ENCODE measurements around the gene APEH. TPM values are rescaled to one million over a fixed set of nuclear protein-coding genes. Genes with fewer than 3 reads are reported as not detected.

Gene APEH
- polyA plus RNA-seq, 1 donor: 84.3 TPM

DNA sequence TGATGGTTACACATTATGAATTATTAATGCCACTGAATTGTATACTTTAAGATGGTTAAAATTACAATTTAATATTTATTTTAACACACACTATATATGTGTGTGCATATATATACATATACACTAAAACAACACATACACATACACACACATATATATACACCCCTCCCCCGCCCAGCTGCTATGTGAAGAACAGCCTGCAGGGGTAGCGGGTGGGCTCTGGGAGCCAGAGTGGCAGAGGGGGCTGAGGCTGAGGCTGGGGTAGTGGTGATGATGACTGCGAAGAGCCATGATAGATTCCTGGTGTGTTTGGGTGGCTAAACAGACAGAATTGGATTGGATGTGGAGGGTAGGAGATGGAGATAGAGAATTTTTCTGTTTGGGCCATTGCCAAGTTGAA is 39.4 kb upstream of the APEH start:
- Histone ChIP-seq H3K4me3 (ENCODE audit: low read length) (no peak overlapping the region), H3K27ac (ENCODE audit: low read length) (no peak overlapping the region), H3K27me3 (ENCODE audit: control insufficient read depth, insufficient read depth, low read length) (no peaks in the 10 kb centered on the region), H3K4me1 (ENCODE audit: control insufficient read depth, insufficient read depth, low read length) (no peaks in the 10 kb centered on the region), H3K9me3 (ENCODE audit: control insufficient read depth, low read depth, low read length) (no peaks in the 10 kb centered on the region), H3K36me3 (ENCODE audit: control insufficient read depth, insufficient read depth, low read length) (no peaks in the 10 kb centered on the region)
- no peak for DNase-seq
- WGBS (ENCODE audit: insufficient coverage, low lambda C conversion rate): no CpG with 5 or more reads among the region's 3 CpGs

- DNase-seq: no peak
- no peaks in the 10 kb centered on the region for H3K36me3 ChIP-seq (ENCODE audit: control insufficient read depth, insufficient read depth, low read length)
- no peak overlapping the region for H3K27ac ChIP-seq (ENCODE audit: low read length)
- H3K27me3 ChIP-seq (ENCODE audit: control insufficient read depth, insufficient read depth, low read length): no peaks in the 10 kb centered on the region
- H3K4me3 ChIP-seq (ENCODE audit: low read length): no peak overlapping the region
- no peaks in the 10 kb centered on the region for H3K9me3 ChIP-seq (ENCODE audit: control insufficient read depth, low read depth, low read length)
- no CpG with 5 or more reads among the region's 7 CpGs for WGBS (ENCODE audit: insufficient coverage, low lambda C conversion rate)
- H3K4me1 ChIP-seq (ENCODE audit: control insufficient read depth, insufficient read depth, low read length): no peaks in the 10 kb centered on the region
Measured at GRCh38 chr3:49636883-49637609, 37.1 kb upstream of the APEH start.

GRCh38 chr3:49638445-49638844 is 35.7 kb upstream of the APEH start:
- no peak overlapping the region for H3K4me3 ChIP-seq (ENCODE audit: low read length)
- no peaks in the 10 kb centered on the region for H3K4me1 ChIP-seq (ENCODE audit: control insufficient read depth, insufficient read depth, low read length)
- no peaks in the 10 kb centered on the region for H3K27me3 ChIP-seq (ENCODE audit: control insufficient read depth, insufficient read depth, low read length)
- DNase-seq: no peak
- WGBS (ENCODE audit: insufficient coverage, low lambda C conversion rate): no CpG with 5 or more reads among the region's 8 CpGs
- no peak overlapping the region for H3K27ac ChIP-seq (ENCODE audit: low read length)
- no peaks in the 10 kb centered on the region for H3K36me3 ChIP-seq (ENCODE audit: control insufficient read depth, insufficient read depth, low read length)
- no peaks in the 10 kb centered on the region for H3K9me3 ChIP-seq (ENCODE audit: control insufficient read depth, low read depth, low read length)

DNA sequence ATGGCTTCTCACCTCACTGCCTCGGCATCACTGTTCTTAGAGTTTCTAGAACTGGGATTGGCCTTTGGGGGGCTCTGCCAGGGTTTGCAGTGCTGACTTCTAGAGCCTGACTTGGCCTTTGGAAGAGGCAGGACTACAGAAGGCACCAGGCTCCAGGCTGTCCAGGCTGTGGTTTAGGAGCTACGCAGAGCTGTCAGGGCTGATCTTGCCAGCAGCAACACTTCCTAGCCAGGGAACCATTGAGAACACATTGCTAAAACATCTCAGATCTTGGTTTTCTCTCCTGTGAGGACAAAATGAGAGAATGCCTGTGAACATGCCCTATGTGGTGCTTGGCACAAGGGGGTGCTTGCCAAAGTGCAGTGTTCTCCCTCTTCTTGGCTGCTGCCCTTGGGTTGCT is 34.6 kb upstream of the APEH start:
- Histone ChIP-seq H3K27ac (ENCODE audit: low read length) (no peak overlapping the region), H3K4me3 (ENCODE audit: low read length) (no peak overlapping the region), H3K36me3 (ENCODE audit: control insufficient read depth, insufficient read depth, low read length) (no peaks in the 10 kb centered on the region), H3K9me3 (ENCODE audit: control insufficient read depth, low read depth, low read length) (no peaks in the 10 kb centered on the region), H3K4me1 (ENCODE audit: control insufficient read depth, insufficient read depth, low read length) (no peaks in the 10 kb centered on the region), H3K27me3 (ENCODE audit: control insufficient read depth, insufficient read depth, low read length) (no peaks in the 10 kb centered on the region)
- no CpG with 5 or more reads among the region's 2 CpGs for WGBS (ENCODE audit: insufficient coverage, low lambda C conversion rate)
- DNase-seq: no peak

DNA sequence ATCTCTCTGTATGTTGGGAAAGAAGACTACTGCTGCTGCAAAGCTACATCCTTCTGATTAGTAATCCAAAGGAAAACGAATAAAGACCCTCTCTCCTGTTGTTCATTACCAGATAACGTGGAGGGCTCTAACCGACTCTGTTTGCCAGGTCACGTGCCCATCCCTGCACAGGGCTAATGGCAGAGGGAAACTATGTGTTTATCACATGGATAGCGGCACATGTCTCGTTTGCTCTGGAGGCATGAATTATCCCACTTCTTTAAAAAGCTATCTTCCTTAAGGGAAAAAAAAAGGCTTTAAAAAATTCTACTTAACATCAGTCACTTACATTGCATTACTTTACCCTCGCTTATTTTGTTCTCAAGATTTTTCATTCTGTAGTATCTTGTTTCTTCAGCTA is 32.9 kb upstream of the APEH start:
- Histone ChIP-seq H3K9me3 (ENCODE audit: control insufficient read depth, low read depth, low read length) (no peaks in the 10 kb centered on the region), H3K27me3 (ENCODE audit: control insufficient read depth, insufficient read depth, low read length) (no peaks in the 10 kb centered on the region), H3K4me3 (ENCODE audit: low read length) (no peak overlapping the region), H3K36me3 (ENCODE audit: control insufficient read depth, insufficient read depth, low read length) (no peaks in the 10 kb centered on the region), H3K4me1 (ENCODE audit: control insufficient read depth, insufficient read depth, low read length) (no peaks in the 10 kb centered on the region), H3K27ac (ENCODE audit: low read length) (no peak overlapping the region)
- WGBS (ENCODE audit: insufficient coverage, low lambda C conversion rate): 20% methylated on average over 2 of the region's 7 CpGs
- no peak for DNase-seq

DNA sequence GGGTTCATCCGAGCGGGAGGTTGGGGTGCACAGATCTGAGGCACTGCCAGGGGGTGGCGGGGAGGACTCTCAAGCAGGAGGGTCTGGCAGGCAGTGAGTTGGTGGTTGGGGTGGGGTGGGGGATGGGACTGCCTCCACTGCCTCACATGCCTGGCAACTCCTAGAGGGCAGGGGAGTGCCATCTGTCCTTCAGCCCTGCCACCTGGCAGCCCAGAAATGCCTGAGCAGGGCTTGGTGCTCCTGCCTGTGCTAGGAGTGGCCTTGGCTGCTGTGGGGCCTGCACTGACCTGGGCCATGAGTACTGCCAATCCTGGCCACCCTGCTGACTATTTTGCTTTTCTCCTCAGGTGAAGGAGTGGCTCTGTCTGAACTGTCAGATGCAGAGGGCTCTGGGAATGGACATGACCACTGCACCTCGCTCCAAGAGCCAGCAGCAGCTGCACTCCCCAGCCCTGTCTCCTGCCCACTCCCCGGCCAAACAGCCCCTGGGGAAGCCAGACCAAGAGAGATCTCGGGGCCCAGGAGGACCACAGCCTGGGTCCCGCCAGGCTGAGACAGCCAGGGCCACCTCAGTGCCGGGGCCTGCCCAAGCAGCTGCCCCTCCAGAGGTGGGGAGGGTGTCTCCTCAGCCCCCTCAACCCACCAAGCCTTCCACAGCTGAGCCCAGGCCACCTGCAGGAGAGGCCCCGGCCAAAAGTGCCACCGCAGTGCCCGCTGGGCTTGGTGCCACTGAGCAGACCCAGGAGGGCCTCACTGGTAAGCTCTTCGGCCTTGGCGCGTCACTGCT is 32.0 kb upstream of the APEH start:
- no peaks in the 10 kb centered on the region for H3K9me3 ChIP-seq (ENCODE audit: control insufficient read depth, low read depth, low read length)
- no peaks in the 10 kb centered on the region for H3K4me1 ChIP-seq (ENCODE audit: control insufficient read depth, insufficient read depth, low read length)
- H3K4me3 ChIP-seq (ENCODE audit: low read length): no peak overlapping the region
- WGBS (ENCODE audit: insufficient coverage, low lambda C conversion rate): no CpG with 5 or more reads among the region's 14 CpGs
- H3K27me3 ChIP-seq (ENCODE audit: control insufficient read depth, insufficient read depth, low read length): no peaks in the 10 kb centered on the region
- H3K27ac ChIP-seq (ENCODE audit: low read length): no peak overlapping the region
- DNase-seq: no peak
- H3K36me3 ChIP-seq (ENCODE audit: control insufficient read depth, insufficient read depth, low read length): no peaks in the 10 kb centered on the region

GRCh38 chr3:49642708-49643145 is 31.4 kb upstream of the APEH start:
- no peak overlapping the region for H3K27ac ChIP-seq (ENCODE audit: low read length)
- H3K4me3 ChIP-seq (ENCODE audit: low read length): no peak overlapping the region
- H3K9me3 ChIP-seq (ENCODE audit: control insufficient read depth, low read depth, low read length): no peaks in the 10 kb centered on the region
- H3K36me3 ChIP-seq (ENCODE audit: control insufficient read depth, insufficient read depth, low read length): no peaks in the 10 kb centered on the region
- H3K4me1 ChIP-seq (ENCODE audit: control insufficient read depth, insufficient read depth, low read length): no peaks in the 10 kb centered on the region
- no peaks in the 10 kb centered on the region for H3K27me3 ChIP-seq (ENCODE audit: control insufficient read depth, insufficient read depth, low read length)
- WGBS (ENCODE audit: insufficient coverage, low lambda C conversion rate): no CpG with 5 or more reads among the region's 9 CpGs
- no peak for DNase-seq

- WGBS (ENCODE audit: insufficient coverage, low lambda C conversion rate): no CpG with 5 or more reads among the region's 8 CpGs
- no peak for DNase-seq
- H3K4me3 ChIP-seq (ENCODE audit: low read length): no peak overlapping the region
Measured at GRCh38 chr3:49644684-49645083, 29.5 kb upstream of the APEH start.

GRCh38 chr3:49646236-49646635 is 27.9 kb upstream of the APEH start:
- Histone ChIP-seq H3K4me3 (ENCODE audit: low read length) (no peak overlapping the region), H3K9me3 (ENCODE audit: control insufficient read depth, low read depth, low read length) (no peaks in the 10 kb centered on the region), H3K27ac (ENCODE audit: low read length) (no peak overlapping the region), H3K27me3 (ENCODE audit: control insufficient read depth, insufficient read depth, low read length) (no peaks in the 10 kb centered on the region), H3K4me1 (ENCODE audit: control insufficient read depth, insufficient read depth, low read length) (no peaks in the 10 kb centered on the region), H3K36me3 (ENCODE audit: control insufficient read depth, insufficient read depth, low read length) (no peaks in the 10 kb centered on the region)
- no peak for DNase-seq
- 80% methylated on average over 1 of the region's 3 CpGs for WGBS (ENCODE audit: insufficient coverage, low lambda C conversion rate)

More at GRCh38 chr3:49644684-49645083, 29.5 kb upstream of the APEH start:
- H3K4me1 ChIP-seq (ENCODE audit: control insufficient read depth, insufficient read depth, low read length): no peaks in the 10 kb centered on the region
- no peaks in the 10 kb centered on the region for H3K9me3 ChIP-seq (ENCODE audit: control insufficient read depth, low read depth, low read length)
- no peaks in the 10 kb centered on the region for H3K36me3 ChIP-seq (ENCODE audit: control insufficient read depth, insufficient read depth, low read length)
- H3K27me3 ChIP-seq (ENCODE audit: control insufficient read depth, insufficient read depth, low read length): no peaks in the 10 kb centered on the region
- no peak overlapping the region for H3K27ac ChIP-seq (ENCODE audit: low read length)

DNA sequence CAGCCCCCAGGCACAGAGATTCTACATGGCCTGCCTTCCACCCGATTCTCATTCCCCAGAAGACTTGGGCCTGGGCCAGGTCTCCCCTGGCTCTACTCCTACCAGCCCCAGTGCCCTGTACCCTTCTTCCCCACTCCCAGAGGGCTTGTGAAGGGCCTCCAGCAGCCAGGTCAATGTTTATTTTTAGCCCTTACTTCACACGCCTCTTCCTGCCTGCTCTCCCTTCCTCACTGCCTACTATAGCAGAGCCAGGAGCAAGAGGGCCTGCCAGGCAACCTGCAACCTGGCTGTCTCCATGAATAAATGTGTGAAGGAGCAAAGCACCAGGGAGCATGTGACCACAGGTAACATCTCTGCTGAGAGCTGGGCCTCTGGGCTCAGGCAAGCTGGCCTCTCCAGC is 26.4 kb upstream of the APEH start:
- no peaks in the 10 kb centered on the region for H3K36me3 ChIP-seq (ENCODE audit: control insufficient read depth, insufficient read depth, low read length)
- no peak for DNase-seq
- 20% methylated on average over 1 of the region's 2 CpGs for WGBS (ENCODE audit: insufficient coverage, low lambda C conversion rate)
- no peaks in the 10 kb centered on the region for H3K27me3 ChIP-seq (ENCODE audit: control insufficient read depth, insufficient read depth, low read length)
- no peaks in the 10 kb centered on the region for H3K9me3 ChIP-seq (ENCODE audit: control insufficient read depth, low read depth, low read length)
- no peaks in the 10 kb centered on the region for H3K4me1 ChIP-seq (ENCODE audit: control insufficient read depth, insufficient read depth, low read length)
- H3K4me3 ChIP-seq (ENCODE audit: low read length): no peak overlapping the region
- no peak overlapping the region for H3K27ac ChIP-seq (ENCODE audit: low read length)
